Measurements from ENCODE around the gene HNRNPCL4.
"Not testable (repeated sequence)": the region's sequence is repeated elsewhere in the genome, so short reads cannot be mapped to it uniquely, and the experiment has no call there.

GRCh38 chr1:13116754-13117153 is 48.7 kb downstream of the HNRNPCL4 start, which contains the start of gene HNRNPCL2:
- not testable (repeated sequence) for TF ChIP-seq CTCF (IDR thresholded peaks at IDR 0.05 in 4 of 5, conservative IDR thresholded peaks at IDR 0.05 in 1 of 5); POLR2A (IDR thresholded peaks at IDR 0.05)
